Liver (tissue), 9 donors: ENCODE data around the gene ARVCF. TPM values are rescaled to one million over a fixed set of nuclear protein-coding genes. Genes with fewer than 3 reads are reported as not detected.
A peak's percentile ranks its signal among the peaks of the same experiment; 100 is the strongest.

Source experiments
- DNase-seq: peaks from one replicate; pipeline ENCODE4 v3.0.0-alpha.2; 2017; ENCODE audit warnings: low spot score
- H3K27ac ChIP-seq, 2 donors: one replicate each; pipeline ENCODE4 v1.7.0; 2013; ENCODE audit warnings: inconsistent platforms in 2 of 2, low read length in 2 of 2, control low read depth in 1 of 2, low read depth in 1 of 2, mild to moderate bottlenecking in 1 of 2
- H3K27me3 ChIP-seq, 4 donors: one replicate each; pipeline versions ENCODE4 v1.6.1 to v1.7.0; 2013; ENCODE audit warnings: low read length in 3 of 4, inconsistent platforms in 1 of 4, mild to moderate bottlenecking in 1 of 4, moderate library complexity in 1 of 4; ENCODE audit not compliant: control insufficient read depth in 4 of 4, insufficient read depth in 4 of 4
- H3K36me3 ChIP-seq, 4 donors: one replicate each; pipeline versions ENCODE4 v1.6.1 to v1.7.0; 2013; ENCODE audit warnings: low read length in 3 of 4, mild to moderate bottlenecking in 3 of 4, low read depth in 1 of 4, moderate library complexity in 1 of 4; ENCODE audit not compliant: control insufficient read depth in 4 of 4, insufficient read depth in 3 of 4
- H3K4me1 ChIP-seq, 4 donors: one replicate each; pipeline versions ENCODE4 v1.6.1 to v1.7.0; 2013; ENCODE audit warnings: low read length in 3 of 4, mild to moderate bottlenecking in 3 of 4, moderate library complexity in 1 of 4; ENCODE audit not compliant: control insufficient read depth in 4 of 4, insufficient read depth in 4 of 4
- H3K4me3 ChIP-seq, 3 donors: one replicate each; pipeline versions ENCODE4 v1.6.1 to v1.7.0; 2013; ENCODE audit warnings: low read length in 3 of 3, control low read depth in 1 of 3, low read depth in 1 of 3, mild to moderate bottlenecking in 1 of 3
- H3K9ac ChIP-seq, 2 donors: one replicate each; pipeline ENCODE4 v1.7.0; 2013; ENCODE audit warnings: low read length in 2 of 2, mild to moderate bottlenecking in 2 of 2, moderate library complexity in 2 of 2, control low read depth in 1 of 2, low read depth in 1 of 2
- H3K9me3 ChIP-seq, 4 donors: one replicate each; pipeline versions ENCODE4 v1.6.1 to v1.7.0; 2013; ENCODE audit warnings: low read length in 3 of 4; ENCODE audit not compliant: control insufficient read depth in 4 of 4
- CTCF ChIP-seq: fragments of 150-350 bp; IDR thresholded peaks from 2 replicates; pipeline ENCODE4 v1.5.1; 2017; ENCODE audit warnings: improper control_type of control experiment, low read depth, low read length; ENCODE audit not compliant: missing input control
- EGR1 ChIP-seq, 2 donors: IDR thresholded peaks; 2 replicates each; pipeline ENCODE4 v1.6.1; 2016 to 2018; ENCODE audit warnings: antibody characterized with exemption in 2 of 2, low read depth in 2 of 2
- FOXA1 ChIP-seq: IDR thresholded peaks from 2 replicates; pipeline ENCODE4 v1.6.1; 2016; ENCODE audit warnings: antibody characterized with exemption
- FOXA2 ChIP-seq: IDR thresholded peaks from 2 replicates; pipeline ENCODE4 v1.6.1; 2016; ENCODE audit warnings: antibody characterized with exemption
- HNF4A ChIP-seq, 2 donors: conservative IDR thresholded peaks; 2 replicates each; pipeline ENCODE4 v1.6.1; 2016; ENCODE audit warnings: antibody characterized with exemption in 2 of 2, mild to moderate bottlenecking in 2 of 2
- HNF4G ChIP-seq: IDR thresholded peaks from 2 replicates; pipeline ENCODE4 v1.6.1; 2016; ENCODE audit warnings: antibody characterized with exemption
- JUND ChIP-seq, 2 donors: IDR thresholded peaks; 2 replicates each; pipeline ENCODE4 v1.6.1; 2016; ENCODE audit warnings: antibody characterized with exemption in 2 of 2
- RAD21 ChIP-seq, 2 donors: IDR thresholded peaks; 2 replicates each; pipeline ENCODE4 v1.6.1; 2016; ENCODE audit warnings: antibody characterized with exemption in 2 of 2, mild to moderate bottlenecking in 2 of 2
- REST ChIP-seq: IDR thresholded peaks from 2 replicates; pipeline ENCODE4 v1.6.1; 2016; ENCODE audit warnings: antibody characterized with exemption, mild to moderate bottlenecking
- SP1 ChIP-seq: IDR thresholded peaks from 2 replicates; pipeline ENCODE4 v1.6.1; 2018; ENCODE audit warnings: antibody characterized with exemption, mild to moderate bottlenecking
- ZBTB33 ChIP-seq: IDR thresholded peaks from 2 replicates; pipeline ENCODE4 v1.6.1; 2016; ENCODE audit warnings: antibody characterized with exemption
- WGBS: extraction: QIAGEN DNeasy Blood & Tissue Kit; methylation state at CpG from one replicate; pipeline ENCODE4 v1.1.7; 2013; 5-methylcytosine and 5-hydroxymethylcytosine counted together
- polyA plus RNA-seq, 2 donors: library from polyadenylated mRNA; stranded (reverse) in 1 of 2; unstranded in 1 of 2; fragments of 200-250 nt in 1 of 2; fragments of >200 nt in 1 of 2; fragmentation: Nextera tagmentation in 1 of 2; extraction: Ambion mirVana in 1 of 2; gene quantifications; one replicate each; pipeline versions ENCODE4 v1.2.1 to v1.2.3, GENCODE V29; 2013 to 2015
- total RNA-seq, 2 donors: library from RNA; depleted of rRNA; stranded (reverse); fragments of >200 nt; gene quantifications; one replicate each; pipeline ENCODE4 v1.2.3, GENCODE V29; 2014
- TF ChIP-seq, protein P1 (sequence below): IDR thresholded peaks from 2 replicates; pipeline ENCODE4 v1.6.1; 2016; ENCODE audit warnings: antibody characterized with exemption
- TF ChIP-seq, protein P2 (sequence below): IDR thresholded peaks from 2 replicates; pipeline ENCODE4 v1.6.1; 2016; ENCODE audit warnings: antibody characterized with exemption
- donor health status: healthy.
- donor health status: healthy.
- donor health status: healthy.
- donor health status: healthy.
- donor health status: healthy.

The ARVCF gene
- total and polyA plus RNA-seq, 4 donors: 3.8 to 48.8 (median 26.1) TPM

GRCh38 chr22:20001082-20001638, 15.5 kb downstream of the ARVCF start:
- no peaks in the 10 kb centered on the region for H3K9me3 ChIP-seq
- no peak for DNase-seq
- no peaks in the 10 kb centered on the region for H3K36me3 ChIP-seq
- TF ChIP-seq FOXA2: no peak
- TF ChIP-seq REST: no peak
- TF ChIP-seq, protein P1, sequence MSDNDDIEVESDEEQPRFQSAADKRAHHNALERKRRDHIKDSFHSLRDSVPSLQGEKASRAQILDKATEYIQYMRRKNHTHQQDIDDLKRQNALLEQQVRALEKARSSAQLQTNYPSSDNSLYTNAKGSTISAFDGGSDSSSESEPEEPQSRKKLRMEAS: no peak
- no peak for TF ChIP-seq JUND (IDR thresholded peaks at IDR 0.05)
- TF ChIP-seq FOXA1: no peak
- TF ChIP-seq, protein P2, sequence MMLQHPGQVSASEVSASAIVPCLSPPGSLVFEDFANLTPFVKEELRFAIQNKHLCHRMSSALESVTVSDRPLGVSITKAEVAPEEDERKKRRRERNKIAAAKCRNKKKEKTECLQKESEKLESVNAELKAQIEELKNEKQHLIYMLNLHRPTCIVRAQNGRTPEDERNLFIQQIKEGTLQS: no peak
- no peak for TF ChIP-seq SP1
- TF ChIP-seq ZBTB33: no peak
- no peak for TF ChIP-seq CTCF
- TF ChIP-seq RAD21 (IDR thresholded peaks at IDR 0.05): no peak
- no peak for TF ChIP-seq EGR1 (IDR thresholded peaks at IDR 0.05; ENCODE audit: low read depth in 2 of 2)
- H3K27ac ChIP-seq: peak overlapping the region in 1 of 2 donors; percentile 8
- WGBS: 84% methylated on average over 11 of the region's 11 CpGs
- no peak overlapping the region for H3K4me3 ChIP-seq
- no peaks in the 10 kb centered on the region for H3K27me3 ChIP-seq
- H3K9ac ChIP-seq: no peak overlapping the region
- H3K4me1 ChIP-seq: peaks cover 10 to 40% (median 33%) of the 10 kb centered on the region in 4 donors

DNA sequence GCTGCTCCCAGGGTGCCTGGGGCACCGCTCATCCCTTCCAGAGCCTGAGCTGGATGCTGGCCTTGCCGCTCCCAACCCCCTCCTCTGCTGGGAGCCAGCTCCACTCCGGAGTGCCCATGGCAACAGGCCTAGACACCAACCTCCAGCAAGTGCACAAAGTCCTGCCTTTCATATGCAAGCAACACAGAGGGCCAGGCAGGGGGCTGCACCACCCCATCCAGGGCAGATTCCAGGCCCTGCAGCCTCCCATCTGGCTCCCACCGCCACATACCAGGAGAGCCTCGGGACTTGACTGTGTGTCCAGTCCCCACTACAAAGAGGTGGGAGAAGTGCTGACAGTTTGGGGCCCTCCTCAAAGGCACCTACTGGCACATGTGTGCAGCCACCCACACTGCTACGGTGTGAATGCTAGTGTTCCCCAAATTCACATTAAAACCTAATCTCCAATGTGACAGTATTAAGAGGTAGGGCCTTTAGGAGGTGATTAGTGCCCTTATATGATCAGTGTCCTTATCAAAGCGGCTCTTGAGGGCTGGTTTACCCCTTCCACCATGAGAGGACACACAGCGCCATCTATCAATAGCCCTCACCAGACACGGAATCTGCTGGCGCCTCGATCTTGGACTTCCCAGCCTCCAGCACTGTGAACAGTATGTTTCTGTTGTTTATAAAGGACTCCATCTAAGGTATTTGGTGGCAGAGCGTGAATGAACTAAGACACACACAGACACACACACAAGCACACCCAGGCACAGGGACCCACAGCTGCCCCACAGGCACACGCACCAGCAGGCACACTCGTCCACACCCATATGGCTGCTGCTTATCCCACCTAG, 16.2 kb downstream of the ARVCF start:
- peak overlapping the region in 1 of 2 donors; percentile 8 for H3K27ac ChIP-seq
- H3K9me3 ChIP-seq: no peaks in the 10 kb centered on the region
- 69% methylated on average over 14 of the region's 14 CpGs for WGBS
- no peaks in the 10 kb centered on the region for H3K36me3 ChIP-seq
- no peak for DNase-seq
- no peaks in the 10 kb centered on the region for H3K27me3 ChIP-seq
- no peak overlapping the region for H3K4me3 ChIP-seq
- TF ChIP-seq, protein P2: no peak
- TF ChIP-seq HNF4A (conservative IDR thresholded peaks at IDR 0.05) (peak; percentile 43 to 53), JUND (IDR thresholded peaks at IDR 0.05) (no peak), SP1 (peak; percentile 45), ZBTB33 (no peak), HNF4G (peak; percentile 13)
- H3K4me1 ChIP-seq: peaks cover 10 to 45% (median 33%) of the 10 kb centered on the region in 4 donors
- no peak overlapping the region for H3K9ac ChIP-seq
